ENCODE results near the gene FSD1L.
"Not testable (repeated sequence)": the region's sequence is repeated elsewhere in the genome, so short reads cannot be mapped to it uniquely, and the experiment has no call there.

The FSD1L gene

DNA sequence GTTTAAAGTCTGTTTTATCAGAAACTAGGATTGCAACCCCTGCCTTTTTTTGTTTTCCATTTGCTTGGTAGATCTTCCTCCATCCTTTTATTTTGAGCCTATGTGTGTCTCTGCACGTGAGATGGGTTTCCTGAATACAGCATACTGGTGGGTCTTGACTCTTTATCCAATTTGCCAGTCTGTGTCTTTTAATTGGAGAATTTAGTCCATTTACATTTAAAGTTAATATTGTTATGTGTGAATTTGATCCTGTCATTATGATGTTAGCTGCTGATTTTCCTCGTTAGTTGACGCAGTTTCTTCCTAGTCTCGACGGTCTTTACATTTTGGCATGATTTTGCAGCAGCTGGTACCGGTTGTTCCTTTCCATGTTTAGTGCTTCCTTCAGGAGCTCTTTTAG is 132.1 kb downstream of the FSD1L start:
- not testable (repeated sequence) for DNase-seq

DNA sequence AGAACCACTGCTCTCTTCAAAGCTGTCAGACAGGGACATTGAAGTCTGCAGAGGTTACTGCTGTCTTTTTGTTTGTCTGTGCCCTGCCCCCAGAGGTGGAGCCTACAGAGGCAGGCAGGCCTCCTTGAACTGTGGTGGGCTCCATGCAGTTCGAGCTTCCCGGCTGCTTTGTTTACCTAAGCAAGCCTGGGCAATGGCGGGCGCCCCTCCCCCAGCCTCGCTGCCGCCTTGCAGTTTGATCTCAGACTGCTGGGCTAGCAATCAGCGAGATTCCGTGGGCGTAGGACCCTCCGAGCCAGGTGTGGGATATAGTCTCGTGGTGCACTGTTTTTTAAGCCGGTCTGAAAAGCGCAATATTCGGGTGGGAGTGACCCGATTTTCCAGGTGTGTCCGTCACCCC is 133.7 kb downstream of the FSD1L start:
- DNase-seq, result not testable (repeated sequence)

DNA sequence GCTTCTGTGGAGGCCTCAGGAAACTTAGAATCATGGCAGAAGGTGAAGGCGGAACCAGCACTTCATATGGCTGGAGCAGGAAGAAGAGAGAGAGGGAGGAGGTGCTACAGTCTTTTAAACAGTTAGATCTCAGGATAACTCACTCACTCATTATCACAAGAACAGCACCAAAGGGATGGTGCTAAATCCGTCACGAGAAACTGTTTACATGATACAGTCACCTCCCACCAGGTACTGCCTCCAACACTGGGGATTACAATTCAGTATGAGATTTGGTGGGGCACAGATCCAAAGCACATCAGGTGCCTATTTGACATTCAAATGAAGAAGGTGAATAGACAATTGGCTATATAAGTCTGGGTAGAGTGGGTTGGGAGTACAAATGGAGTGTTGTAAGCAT is 145.3 kb downstream of the FSD1L start:
- no peak for DNase-seq

Measured in DMS 273 treated with DMSO at 0.1 percent for 48 hours (cell line).